ENCODE data around the gene RAP1A.

The RAP1A gene

DNA sequence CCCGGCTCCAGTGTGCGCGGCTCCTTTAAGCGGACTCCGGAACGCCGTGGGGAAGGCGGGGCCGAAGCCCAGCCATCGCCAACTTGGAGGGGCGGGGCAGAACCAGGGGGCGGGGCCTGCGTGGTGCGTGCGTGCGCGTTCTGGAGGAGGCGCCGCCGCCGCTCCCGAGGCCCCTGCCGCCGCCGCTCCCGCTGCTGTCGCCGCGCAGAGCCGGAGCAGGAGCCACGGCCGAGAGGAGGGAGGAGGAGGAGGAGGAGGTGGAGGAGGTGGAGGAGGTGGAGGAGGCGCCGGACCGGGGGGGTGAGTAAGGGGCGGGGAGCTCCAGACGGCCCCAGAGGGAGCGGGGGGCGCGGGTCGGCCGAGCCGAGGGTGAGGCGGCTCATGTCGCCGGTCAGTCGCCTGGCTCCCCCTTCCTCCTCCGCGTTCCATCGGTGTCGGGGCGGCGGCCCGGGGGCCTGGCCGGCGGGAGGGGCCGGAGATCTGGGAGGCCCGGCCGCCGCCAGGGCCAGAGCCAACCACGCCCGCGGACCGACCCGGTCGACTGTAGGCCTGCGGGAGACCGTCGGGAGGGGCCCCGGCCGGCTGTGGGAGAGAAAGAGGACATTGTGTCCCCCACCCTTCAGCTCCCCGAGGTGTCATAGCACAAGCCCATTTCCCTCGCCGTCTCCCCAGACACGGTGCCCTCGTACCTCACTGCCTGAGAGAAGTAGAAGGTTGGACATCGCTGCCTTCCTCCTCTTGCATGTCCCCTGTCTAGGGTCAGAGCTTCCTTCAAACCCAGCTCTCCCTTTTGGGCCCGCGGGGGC lies at the start of gene RAP1A:
RAP1A (plus strand) TSS at position 155 of the 806 bp plus-strand sequence. CDS start 71,572 bp downstream, outside the sequence.
- peak; percentile 96 for DNase-seq (ENCODE audit: low read depth in 2 of 2)

DNA sequence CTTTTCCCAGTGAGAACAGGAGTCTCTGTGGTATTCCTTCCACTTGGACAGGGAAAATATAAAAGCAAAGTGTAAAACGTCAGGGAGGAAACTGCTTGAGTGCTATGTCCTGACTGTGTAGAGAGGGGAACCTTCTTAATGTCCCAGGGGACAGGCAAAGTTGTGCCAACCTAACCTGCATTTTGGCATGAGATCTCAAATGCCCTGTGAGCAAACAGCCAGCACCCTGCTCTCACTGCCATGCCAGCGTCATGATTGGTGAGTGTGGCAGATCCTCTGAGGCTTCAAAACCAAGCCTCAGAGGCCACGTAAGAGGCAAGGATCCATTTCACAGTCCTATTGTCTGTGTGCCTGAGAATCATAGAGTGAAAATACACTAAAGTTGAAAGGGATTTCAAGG lies 49.7 kb upstream of the RAP1A start:
- DNase-seq (ENCODE audit: low read depth in 2 of 2), result no peak

DNA sequence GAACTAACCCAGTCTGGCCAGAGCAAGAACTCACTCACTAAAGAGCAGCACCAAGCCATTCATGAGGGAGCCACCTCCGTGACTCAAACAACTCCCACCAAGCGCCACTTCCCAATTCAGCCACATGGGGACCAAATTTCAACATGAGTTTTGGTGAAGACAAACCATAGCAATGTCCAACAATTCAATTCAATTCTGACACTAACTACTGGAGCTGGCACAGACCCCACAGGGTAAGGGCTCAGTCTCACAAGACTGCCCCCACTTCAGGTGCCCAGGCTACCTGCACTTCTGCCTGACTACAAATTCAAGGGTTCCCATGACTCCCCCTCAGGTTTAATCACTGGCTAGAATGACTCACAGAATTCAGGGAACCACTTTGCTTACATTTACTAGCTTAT lies 48.8 kb upstream of the RAP1A start:
- no peak for DNase-seq (ENCODE audit: low read depth in 2 of 2)

DNA sequence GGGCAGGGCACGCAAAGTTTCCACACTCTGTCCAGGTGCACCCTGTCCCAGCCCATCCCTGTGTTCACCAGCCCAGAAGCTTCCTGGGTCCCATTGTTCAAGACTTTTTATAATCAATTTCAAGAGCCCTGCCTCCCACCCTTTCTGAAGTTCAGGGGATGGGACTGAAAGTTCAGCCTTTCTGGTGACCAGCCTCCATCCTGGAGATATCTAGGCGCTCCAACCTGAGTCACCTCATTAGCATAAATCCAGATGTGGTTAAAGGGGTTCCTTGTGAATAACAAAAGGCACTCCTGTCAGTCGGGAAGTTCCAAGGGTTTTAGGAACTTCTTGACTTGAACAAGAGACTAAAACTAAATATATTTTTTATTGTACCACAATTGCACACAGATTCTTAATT lies 48.4 kb upstream of the RAP1A start:
- no peak for DNase-seq (ENCODE audit: low read depth in 2 of 2)

DNA sequence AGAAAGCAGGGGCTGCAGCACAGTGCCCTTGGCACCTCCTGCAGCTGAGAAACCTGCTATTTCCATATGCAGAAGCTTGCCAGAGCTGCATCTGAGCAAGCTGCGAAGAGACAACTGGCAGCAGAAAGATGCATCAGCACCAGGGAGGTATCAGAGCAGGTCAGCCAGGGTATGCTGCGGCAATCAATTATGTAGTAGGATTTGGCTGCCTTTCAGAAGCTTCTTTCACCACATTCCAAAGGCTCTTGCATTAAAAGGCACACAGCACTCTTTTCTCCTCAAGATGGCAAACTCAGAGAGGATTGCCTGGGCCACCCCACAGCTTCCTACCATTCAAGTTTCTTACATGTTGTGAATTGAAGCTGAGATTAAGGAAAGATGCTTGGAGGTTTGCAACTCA lies 47.6 kb upstream of the RAP1A start:
- no peak for DNase-seq (ENCODE audit: low read depth in 2 of 2)

DNA sequence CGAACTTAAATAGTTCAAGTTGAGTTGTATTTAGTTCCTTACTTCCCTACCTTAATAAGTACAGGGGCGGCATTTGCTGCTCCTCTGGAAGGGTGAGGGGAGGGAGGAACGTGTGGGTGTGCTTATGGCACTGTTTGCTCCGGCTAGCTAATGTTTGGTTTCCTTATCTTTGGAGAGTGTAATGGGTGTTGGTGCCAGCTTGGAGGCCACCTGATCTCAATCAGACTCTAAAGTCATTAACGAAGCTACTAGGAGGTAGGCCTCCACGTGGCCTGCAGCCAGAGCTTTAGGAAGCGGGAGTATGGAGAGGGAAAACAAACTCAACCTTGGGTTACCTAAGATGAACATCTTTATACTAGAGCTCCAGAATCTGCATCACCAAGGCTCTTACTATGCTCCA lies 43.0 kb upstream of the RAP1A start:
- no peak for DNase-seq (ENCODE audit: low read depth in 2 of 2)

DNA sequence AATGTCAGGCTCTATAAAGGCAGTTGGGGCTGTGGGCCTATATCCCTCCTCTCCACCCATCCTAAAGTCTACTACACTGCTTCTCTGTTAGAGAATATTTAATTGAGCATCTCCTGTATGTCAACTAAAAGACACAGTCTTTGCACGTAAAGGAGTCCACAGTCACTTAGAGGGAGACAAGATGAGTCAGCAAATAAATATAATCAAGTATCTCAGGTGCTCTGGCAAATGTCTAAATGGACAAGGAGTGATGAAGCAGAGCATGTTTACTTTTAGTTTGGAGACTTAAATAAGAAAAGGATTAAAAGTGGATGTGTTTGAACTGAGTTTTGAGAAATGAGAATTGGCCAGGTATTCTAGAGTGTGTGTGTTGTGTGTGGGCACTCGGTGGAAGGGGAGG lies 41.8 kb upstream of the RAP1A start:
- no peak for DNase-seq (ENCODE audit: low read depth in 2 of 2)

DNA sequence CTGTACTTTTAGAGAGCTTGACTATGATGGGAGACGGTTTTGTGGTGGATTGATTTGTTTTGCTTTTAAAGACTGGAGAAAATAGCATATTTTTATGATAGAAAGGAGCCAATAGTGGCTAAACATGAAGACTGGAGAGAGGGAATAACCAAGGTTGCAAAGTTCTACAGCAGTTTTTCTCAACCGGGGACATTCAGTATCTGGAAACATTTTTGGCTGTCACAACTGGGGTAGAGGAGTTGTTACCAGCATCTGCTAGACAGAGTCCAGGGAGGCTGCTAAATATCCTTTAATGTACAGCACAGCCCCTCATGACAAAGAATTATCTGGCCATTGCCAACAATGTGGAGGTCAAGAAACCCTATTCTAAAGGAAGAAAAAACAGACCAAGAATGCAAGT lies 38.4 kb upstream of the RAP1A start:
- DNase-seq (ENCODE audit: low read depth in 2 of 2), result no peak

DNA sequence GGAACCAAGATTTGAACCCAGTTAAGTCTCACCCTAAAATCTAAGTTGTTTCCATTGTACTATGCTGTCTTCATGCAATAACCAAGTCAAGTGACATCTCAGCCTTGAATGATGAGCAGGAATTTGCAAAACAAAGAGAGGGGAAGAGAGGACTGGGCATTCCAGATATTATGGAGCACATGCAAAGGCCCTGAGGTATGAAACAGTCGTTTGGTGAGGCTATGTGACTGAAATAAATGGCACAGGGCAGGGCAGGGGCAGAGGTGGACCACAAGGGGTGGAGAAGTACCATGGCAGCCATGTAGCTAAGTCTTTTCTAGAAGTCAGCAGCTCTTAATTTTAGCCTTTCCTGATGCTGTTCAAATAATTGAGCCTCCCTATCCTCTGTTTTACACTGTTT lies 37.6 kb upstream of the RAP1A start:
- no peak for DNase-seq (ENCODE audit: low read depth in 2 of 2)

DNA sequence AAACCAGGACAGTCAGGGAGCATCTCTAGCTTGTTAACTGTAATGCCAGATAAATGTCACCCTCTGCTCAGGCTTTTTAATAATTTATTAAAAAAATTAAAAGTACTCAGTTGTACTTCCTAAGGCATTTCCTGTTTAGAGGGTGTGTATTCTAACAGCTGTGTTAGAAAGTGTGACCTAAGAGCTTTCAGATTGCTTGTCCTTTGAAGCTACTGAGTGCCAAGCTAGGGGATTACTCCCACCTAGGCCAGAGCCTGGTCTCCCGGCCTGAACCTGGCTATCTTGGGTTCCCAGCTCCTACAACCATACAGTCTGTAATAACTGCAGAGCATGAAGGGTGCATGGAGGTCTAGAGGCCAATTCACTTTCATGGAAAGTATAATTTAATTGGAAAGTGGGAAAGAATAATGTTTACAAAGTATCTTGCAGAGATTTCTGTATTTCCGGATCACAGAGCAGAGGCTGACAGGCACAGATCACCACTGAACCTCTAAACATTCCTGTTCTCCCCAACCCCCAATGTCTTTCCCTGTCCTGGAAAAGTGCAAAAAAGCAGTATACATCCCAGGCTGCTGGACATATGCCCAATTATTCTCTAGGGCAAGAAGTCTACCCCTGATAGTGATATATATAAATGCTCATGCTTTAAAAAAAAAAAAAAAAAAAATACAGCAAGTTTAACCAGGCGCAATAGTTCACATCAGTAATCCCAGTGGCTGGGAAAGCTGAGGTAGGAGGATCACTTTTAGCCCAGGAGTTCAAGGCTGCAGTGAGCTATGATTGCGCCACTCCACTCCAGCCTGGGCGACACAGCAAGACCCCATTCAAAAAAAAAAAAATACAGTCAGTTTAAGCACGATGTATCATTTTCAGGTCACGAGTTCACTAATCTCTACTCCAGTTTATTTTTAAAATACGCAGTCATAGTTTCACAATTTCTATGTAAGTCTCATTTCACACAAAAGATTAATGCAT lies 36.7 kb upstream of the RAP1A start:
- no peak for DNase-seq (ENCODE audit: low read depth in 2 of 2)

DNA sequence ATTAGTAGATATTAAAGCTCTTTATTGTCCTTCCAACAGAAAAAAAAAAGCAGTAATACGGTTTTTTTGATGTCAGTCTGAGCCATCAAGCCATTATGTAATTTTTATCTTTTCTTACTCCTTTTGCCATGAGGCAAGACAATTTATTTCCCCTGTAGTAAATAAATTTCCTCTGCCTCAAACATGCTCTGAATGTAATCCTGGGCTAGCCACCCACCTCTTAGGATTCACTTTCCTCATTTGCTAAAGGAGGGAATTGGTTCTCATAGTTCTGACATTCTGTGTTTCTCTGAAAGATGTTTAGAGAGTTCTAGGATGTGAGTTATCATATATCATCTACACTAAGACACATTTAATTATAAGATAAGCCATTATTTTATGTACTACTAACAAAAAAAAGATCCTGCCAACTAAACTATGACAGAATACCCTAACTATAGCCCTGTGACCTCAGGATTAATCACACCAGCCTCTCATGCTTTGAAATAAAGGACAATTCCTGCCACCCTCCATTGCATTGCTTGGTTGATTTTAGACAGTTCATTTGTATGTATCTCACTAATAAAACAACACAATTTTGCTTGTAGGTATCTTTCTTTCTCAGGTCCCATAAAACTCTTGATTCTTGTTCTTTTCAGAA lies 34.0 kb upstream of the RAP1A start:
- no peak for DNase-seq (ENCODE audit: low read depth in 2 of 2)

DNA sequence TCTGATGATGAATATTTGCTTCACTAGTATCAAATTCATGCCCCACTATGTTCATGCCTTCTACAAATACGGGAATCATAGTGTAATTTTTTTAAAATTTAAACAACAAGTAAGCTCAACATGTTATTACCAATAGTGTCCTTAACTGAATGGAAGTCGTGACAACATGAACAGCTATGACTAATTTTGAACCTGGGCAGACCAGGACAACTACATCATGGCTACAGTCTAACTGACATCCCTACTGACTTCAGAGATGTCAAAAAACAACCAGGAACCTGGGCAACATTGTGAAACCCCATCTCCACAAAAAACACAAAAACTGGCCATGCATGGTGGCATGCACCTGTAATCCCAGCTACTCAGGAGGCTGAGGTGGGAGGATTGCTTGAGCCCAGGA lies 33.5 kb upstream of the RAP1A start:
- no peak for DNase-seq (ENCODE audit: low read depth in 2 of 2)

DNA sequence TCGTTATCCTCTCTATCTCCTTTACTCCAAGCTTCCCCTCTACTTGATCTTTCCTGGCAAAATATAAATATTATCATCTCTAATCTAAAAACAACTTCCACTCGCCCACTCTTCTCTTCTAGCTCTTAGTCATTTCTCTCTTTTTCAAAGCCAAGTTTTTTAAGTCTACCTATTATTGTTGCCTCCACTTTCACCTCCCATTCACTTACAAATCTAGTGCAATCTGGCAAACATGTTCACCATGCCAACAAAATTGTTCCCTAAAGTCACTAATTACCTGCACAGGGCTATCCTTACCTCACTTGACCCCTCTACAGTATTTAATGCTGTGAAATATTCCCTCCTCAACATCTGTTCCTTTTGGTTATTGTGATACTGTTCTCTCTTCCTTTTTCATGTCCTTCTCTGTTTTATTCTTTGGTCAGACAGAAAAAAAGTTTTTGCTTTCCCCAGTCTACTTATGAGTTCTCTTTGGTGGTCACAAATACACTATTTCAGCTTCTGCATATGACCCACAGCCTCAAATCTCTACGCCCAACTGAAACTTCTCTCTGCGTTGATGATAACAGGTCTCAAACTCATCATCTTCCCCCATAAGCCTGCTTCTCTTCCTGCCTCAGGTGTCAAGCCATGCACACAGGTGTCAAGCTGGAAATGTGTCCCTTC lies 31.9 kb upstream of the RAP1A start:
- no peak for DNase-seq (ENCODE audit: low read depth in 2 of 2)

DNA sequence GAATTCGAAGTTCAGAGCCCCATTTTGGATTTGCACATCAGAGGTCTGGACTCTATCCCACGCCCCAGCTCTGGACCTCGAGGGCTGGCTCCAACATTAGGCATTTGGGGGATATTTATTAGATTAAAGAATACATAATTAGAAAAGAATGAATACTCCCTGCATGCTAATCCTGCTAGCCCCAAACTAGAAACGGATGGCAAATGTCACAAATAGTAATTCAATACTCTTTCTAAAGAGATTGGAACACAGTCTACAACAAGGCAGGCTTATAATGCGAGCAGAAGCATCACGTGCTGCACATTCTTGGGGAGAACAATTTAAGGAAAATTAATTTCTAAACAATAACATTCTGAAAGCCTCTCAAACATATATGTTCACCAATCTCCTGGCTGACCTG lies 27.7 kb upstream of the RAP1A start:
- no peak for DNase-seq (ENCODE audit: low read depth in 2 of 2)

DNA sequence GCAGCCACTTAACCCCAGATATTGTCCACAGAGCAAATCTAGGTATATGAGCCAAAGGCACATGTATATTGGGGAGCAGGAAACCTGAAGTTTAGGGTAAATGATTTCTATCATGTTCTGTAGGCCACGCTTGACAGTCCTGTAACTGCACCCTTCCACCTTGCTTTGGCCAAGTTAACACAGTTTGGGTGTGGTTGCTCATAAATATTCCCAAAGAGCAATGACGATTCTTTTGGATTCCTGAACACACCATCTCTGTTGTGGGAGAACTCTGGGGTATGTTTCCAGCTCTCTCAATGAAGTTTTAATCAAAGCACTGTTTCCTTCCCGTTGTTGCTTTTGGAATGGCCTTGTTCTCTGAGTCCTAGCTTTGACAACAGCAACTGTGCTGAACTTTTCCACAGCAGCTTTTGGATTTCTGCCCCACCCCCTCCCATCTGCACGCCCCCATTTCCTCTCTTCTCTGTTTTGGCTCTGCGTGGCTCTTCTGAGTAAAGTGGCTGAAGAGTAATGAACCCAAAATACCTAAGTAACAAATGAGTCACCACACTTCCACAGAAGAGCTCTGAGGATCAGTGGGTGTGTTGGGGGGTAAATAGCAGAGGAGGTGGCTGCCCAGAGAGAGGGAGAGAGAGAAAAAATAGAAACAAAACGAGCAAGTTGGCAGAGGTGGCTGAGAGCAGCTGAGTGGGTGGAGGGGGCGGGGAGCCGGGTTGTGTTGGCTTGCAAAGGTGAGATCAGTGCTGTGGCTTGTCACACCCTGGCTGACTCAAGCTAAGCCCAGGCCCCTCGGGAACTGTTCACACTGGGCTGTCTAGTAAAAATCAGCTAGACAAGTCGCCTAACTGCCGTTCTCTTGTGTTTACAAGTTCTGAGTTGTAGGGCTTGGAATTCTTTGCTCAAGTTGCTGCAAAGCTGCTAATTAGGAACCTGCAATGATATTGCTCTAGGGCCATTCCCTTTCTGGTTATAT lies 26.9 kb upstream of the RAP1A start:
- peak; percentile 91 to 95 for DNase-seq (ENCODE audit: low read depth in 2 of 2)

DNA sequence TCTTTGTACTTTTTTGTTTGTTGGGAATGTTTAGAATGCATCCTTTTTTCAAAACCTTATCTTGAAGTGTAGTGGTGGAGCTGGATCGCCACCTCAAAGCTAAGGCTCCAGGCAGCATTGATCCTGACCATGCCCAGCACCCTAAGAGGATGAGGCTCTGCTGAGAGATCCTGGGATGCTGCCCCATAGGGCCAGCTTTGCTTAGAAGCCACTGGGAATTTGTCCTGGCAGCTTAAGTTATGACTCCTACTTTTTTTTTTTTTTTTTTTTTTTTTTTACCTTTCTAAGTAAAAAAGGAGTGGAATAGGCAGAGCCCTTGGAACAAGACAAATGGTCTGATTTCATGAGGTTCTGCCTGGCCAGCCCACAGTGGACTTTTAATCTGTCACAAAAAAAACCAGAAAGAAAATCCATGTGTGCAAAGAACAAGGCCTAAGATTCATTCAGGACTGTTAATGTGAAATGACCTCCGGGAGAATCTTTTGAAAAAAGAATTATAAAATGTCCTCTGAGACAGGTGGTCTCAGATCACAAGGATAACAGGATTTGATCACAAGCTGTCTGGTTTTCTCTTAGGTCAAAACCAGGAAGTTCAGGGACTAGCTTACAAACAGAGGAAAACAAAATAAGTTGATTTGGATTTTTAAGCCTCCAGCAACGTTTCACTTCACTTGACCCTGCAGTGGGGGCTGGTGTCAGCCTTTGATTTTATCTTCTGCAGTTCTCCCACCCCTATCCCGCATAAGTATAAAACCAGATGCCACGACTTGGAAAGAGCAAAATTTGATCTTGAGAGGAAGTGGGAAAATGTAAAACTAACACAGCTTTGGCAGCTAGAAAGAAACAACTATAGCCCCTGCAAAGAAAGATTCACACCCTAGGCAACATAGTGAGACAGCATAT lies 25.9 kb upstream of the RAP1A start:
- no peak for DNase-seq (ENCODE audit: low read depth in 2 of 2)

DNA sequence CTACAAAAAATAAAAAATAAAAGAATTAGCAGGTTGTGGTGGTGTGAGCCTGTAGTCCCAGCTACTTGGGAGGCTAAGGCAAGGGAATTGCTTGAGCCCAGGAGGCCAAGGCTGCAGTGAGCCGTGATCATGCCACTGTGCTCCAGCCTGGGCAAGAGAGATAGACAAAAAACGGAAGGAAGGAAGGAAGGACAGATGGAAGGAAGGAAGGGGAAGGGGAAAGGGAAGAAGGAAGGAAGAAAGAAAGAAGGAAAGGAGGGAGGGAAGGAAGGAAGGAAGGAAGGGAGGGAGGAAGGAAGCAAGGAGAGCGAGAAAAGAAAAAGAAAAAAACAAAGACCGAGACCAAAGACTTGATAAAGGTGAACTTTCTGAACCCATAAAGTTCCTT lies 25.3 kb upstream of the RAP1A start:
- no peak for DNase-seq (ENCODE audit: low read depth in 2 of 2)

DNA sequence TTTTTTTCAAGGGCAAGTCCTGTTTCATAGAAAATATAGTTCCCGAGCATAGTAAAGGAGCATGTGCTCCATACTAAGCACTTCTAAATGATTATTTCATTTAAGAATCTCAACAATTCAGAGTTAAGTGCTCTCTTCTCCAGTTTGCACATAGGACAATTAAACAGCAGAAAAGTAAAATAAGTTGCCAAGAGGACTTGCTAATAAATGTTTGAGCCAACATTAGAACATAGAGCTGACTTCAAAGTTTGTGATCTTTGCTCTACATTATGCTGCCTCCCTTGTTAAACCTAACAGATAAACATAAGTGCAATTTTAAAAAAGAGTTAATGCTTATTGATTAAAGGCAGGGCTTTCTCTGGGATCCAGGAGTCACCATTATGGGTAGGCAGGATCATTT lies 23.8 kb upstream of the RAP1A start:
- no peak for DNase-seq (ENCODE audit: low read depth in 2 of 2)

DNA sequence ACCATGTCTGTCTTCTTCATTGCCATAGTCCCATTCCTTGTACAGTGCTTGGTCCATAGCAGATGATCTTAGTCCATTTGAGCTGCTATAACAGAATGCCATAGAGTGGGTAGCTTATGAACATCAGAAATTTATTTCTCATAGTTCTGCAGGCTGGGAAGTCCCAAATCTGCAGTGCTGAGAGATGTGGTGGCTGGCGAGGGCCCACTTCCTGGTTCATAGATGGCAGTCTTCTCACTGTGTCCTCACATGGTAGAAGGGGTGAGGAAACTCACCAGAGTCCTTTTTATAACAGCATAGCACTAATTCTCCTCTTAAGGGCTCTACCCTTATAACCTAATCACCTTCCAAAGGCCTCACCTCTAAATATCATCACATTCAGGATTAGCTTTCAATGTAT lies 23.1 kb upstream of the RAP1A start:
- peak in 1 of 2 donors; percentile 32 for DNase-seq (ENCODE audit: low read depth in 2 of 2)

DNA sequence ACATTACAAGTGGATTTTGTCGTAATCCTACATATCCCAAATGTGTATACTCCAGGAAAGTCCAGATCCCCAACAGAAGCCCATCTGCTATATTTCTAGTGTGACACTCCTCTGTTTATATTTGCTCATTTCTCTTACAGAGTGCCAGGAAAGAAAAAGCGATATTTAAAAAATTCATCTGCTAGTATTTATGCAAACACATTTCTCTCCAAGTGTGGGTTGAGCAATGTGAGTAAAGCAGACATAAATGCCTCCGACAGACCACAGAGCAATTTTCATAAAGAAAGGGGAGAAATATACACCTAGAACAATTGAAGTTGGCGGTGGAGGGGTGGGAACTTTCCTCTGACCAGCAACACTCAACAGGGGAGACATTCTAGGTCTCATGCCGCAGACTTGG lies 22.2 kb upstream of the RAP1A start:
- no peak for DNase-seq (ENCODE audit: low read depth in 2 of 2)
